Stomach (tissue), 9 donors: ENCODE data around the gene FAM193B. TPM values are rescaled to one million over a fixed set of nuclear protein-coding genes. Genes with fewer than 3 reads are reported as not detected.
A peak's percentile ranks its signal among the peaks of the same experiment; 100 is the strongest.

ENCODE experiments used
- DNase-seq, 2 donors: peaks; one replicate each; pipeline versions ENCODE4 v3.0.0 to v3.0.0-alpha.2; 2013 to 2019
- H3K27ac ChIP-seq, 5 donors: fragments of 200-600 bp in 4 of 5; sonication (generic) in 4 of 5; one replicate each; pipeline ENCODE4 v1.5.1; 2013 to 2019; ENCODE audit warnings: mild to moderate bottlenecking in 1 of 5, moderate library complexity in 1 of 5
- H3K27me3 ChIP-seq, 3 donors: fragments of 200-600 bp; sonication (generic); one replicate each; pipeline ENCODE4 v1.5.1; 2017 to 2019; ENCODE audit warnings: mixed run types in 1 of 3
- H3K36me3 ChIP-seq, 4 donors: fragments of 200-600 bp; sonication (generic); 1 replicate in 3 of 4; 2 replicates in 1 of 4; pipeline ENCODE4 v1.5.1; 2016 to 2019
- H3K4me1 ChIP-seq, 4 donors: fragments of 200-600 bp; sonication (generic); one replicate each; pipeline ENCODE4 v1.5.1; 2016 to 2019
- H3K4me3 ChIP-seq, 4 donors: fragments of 200-600 bp; sonication (generic) in 3 of 4; one replicate each; pipeline ENCODE4 v1.5.1; 2016 to 2019; ENCODE audit warnings: mild to moderate bottlenecking in 1 of 4
- H3K9me3 ChIP-seq, 4 donors: fragments of 200-600 bp; sonication (generic); one replicate each; pipeline ENCODE4 v1.5.1; 2016 to 2019
- EP300 ChIP-seq: sonication (generic); formaldehyde crosslinking; IDR thresholded peaks from one replicate; pipeline ENCODE4 v1.6.1; 2017; ENCODE audit warnings: antibody characterized with exemption
- POLR2A ChIP-seq, 4 donors: fragments of 450-650 bp; IDR thresholded peaks; one replicate each; pipeline ENCODE4 v1.6.1; 2016; ENCODE audit warnings: antibody characterized with exemption in 4 of 4, control low read depth in 2 of 4, mild to moderate bottlenecking in 1 of 4, moderate library complexity in 1 of 4
- POLR2AphosphoS5 ChIP-seq, 3 donors: sonication (generic); formaldehyde crosslinking; IDR thresholded peaks; one replicate each; pipeline ENCODE4 v1.6.1; 2016; ENCODE audit warnings: antibody characterized with exemption in 3 of 3
- WGBS, 5 donors: extraction: QIAGEN DNeasy Blood & Tissue Kit in 3 of 5; methylation state at CpG; one replicate each; pipeline versions ENCODE4 v1.1.5 to v1.1.7; 2013 to 2018; 5-methylcytosine and 5-hydroxymethylcytosine counted together
- intact Hi-C: fragments of 100-400 bp; cut with DNase I; formaldehyde crosslinking; loops from one replicate; pipeline ENCODE4 v1.15.1; 2023; ENCODE audit warnings: low total_unique reads
- polyA plus RNA-seq, 3 donors: library from polyadenylated mRNA; stranded (reverse); fragments of 200-250 nt; gene quantifications; one replicate each; pipeline ENCODE4 v1.2.3, GENCODE V29; 2013
- total RNA-seq, 5 donors: library from RNA; depleted of rRNA; stranded (reverse); fragments of >200 nt; gene quantifications; one replicate each; pipeline versions ENCODE4 v1.1.0 to v1.2.3, GENCODE V29; 2014 to 2016
- TF ChIP-seq, protein P1 (sequence below), 7 experiments: fragments of 450-650 bp in 4 of 7; fragments of 200-600 bp in 3 of 7; sonication (generic) in 3 of 7; IDR thresholded peaks; one replicate each; pipeline ENCODE4 v1.5.1; 2016 to 2019; ENCODE audit warnings: antibody characterized with exemption in 7 of 7, control low read depth in 2 of 7, mild to moderate bottlenecking in 1 of 7
- donor health status: healthy with polysubstance abuse.
- donor health status: Bipolar disorder and iron deficiency.
- donor health status: healthy.

Gene FAM193B
- total and polyA plus RNA-seq, 8 donors, result 40.4 to 316 (median 138) TPM

DNA sequence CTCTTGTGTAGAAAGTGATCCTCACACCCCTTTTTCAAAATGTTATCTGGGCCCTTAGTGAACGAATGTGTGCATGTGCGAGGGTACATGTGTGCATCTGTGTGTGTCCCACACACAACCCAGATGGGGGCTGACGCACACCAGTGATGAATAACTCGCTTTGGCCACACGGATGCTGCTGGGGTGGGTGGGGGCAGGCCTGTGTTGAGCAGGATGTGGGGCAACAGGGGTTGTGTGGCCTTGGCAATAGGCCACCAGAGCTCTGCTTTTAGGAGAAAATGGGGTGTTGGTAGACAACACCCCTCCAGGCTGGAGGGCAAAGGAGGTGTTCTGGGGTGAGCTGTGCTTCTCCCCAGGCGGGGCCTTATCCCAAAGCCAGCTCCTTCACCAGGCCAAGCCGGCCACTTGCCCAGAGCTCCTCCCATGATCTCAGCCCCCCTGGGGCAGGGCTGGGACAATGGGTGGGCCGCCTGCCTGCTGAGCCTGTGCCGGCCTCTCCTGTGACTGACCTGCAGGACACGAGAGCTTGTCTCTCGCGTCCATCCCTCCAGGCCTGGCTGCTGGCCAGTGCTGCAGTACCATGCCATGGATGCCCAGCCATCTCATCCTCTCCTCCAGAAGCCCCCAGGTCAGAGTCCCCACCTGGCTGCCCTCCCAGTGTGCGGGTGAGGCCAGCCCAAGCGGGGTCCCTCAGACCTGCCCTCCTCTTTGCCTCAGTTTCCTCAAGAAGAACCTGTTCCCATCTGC lies 82.6 kb downstream of the FAM193B start:
- TF ChIP-seq POLR2A (IDR thresholded peaks at IDR 0.05) (no peak), EP300 (no peak), POLR2AphosphoS5 (IDR thresholded peaks at IDR 0.05) (no peak)
- TF ChIP-seq, protein P1, sequence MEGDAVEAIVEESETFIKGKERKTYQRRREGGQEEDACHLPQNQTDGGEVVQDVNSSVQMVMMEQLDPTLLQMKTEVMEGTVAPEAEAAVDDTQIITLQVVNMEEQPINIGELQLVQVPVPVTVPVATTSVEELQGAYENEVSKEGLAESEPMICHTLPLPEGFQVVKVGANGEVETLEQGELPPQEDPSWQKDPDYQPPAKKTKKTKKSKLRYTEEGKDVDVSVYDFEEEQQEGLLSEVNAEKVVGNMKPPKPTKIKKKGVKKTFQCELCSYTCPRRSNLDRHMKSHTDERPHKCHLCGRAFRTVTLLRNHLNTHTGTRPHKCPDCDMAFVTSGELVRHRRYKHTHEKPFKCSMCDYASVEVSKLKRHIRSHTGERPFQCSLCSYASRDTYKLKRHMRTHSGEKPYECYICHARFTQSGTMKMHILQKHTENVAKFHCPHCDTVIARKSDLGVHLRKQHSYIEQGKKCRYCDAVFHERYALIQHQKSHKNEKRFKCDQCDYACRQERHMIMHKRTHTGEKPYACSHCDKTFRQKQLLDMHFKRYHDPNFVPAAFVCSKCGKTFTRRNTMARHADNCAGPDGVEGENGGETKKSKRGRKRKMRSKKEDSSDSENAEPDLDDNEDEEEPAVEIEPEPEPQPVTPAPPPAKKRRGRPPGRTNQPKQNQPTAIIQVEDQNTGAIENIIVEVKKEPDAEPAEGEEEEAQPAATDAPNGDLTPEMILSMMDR (IDR thresholded peaks at IDR 0.05), result no peak
- peaks cover 20 to 75% (median 57%) of the 10 kb centered on the region in 4 donors for H3K4me1 ChIP-seq
- no peaks in the 10 kb centered on the region for H3K9me3 ChIP-seq
- peak overlapping the region; percentile 14 to 90 (median 82) for H3K27ac ChIP-seq
- 63 to 79% (median 68%) methylated on average over 8 to 14 of the region's 14 CpGs for WGBS, 5 donors
- H3K36me3 ChIP-seq, result peaks cover 11 to 21% (median 17%) of the 10 kb centered on the region in 4 donors
- peak in 1 of 2 donors; percentile 50 for DNase-seq
- intact Hi-C loops, result no loop called here
- peaks cover 0 to 22% (median 3%) of the 10 kb centered on the region in 3 donors for H3K27me3 ChIP-seq
- H3K4me3 ChIP-seq, result peak overlapping the region; percentile 76 to 87 (median 82)

DNA sequence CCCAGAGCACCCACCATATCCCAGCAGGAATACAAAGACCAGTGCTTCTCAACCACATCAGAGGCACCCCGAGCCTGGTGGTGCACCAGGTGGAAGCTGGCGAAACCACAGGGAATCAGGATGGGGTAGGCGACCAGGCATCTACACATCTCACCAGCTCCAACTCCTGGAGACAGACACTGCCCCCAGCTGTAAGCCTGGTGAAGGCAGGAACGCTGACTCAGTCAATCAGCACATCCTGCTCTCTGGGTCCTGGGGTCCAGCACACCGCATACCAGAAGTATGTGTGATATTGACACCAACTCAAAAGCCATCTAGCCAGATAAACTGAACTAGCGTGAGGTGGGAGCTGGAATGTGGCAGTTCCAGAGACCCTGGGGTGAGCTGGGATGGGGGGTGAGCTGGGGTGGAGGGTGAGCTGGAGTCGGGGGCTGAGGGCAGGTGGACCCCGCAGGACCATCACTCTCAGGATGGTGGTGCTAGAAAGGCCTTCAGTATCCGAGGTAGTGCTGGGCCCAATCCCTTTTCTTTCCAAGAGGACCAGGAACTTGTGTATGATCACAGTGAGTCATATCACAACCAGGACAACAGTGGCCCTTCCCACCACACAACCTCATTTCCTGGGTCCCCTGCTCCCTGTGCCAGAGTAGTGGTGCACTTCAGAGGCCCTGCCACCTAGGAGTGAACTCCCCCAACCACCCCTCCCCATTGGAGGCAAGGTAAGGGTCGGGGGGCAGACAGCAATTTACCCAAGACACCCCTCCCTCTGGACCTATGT lies 83.4 kb downstream of the FAM193B start:
- TF ChIP-seq, protein P1 (IDR thresholded peaks at IDR 0.05), result no peak
- TF ChIP-seq POLR2A (IDR thresholded peaks at IDR 0.05) (no peak), EP300 (no peak), POLR2AphosphoS5 (IDR thresholded peaks at IDR 0.05) (no peak)
- Histone ChIP-seq H3K27ac (peak overlapping the region in 3 of 5 donors; percentile 79 to 90 (median 88)), H3K9me3 (no peaks in the 10 kb centered on the region), H3K36me3 (peaks cover 19 to 29% (median 25%) of the 10 kb centered on the region in 4 donors), H3K4me1 (peaks cover 20 to 69% (median 53%) of the 10 kb centered on the region in 4 donors), H3K27me3 (peaks cover 0 to 22% (median 3%) of the 10 kb centered on the region in 3 donors), H3K4me3 (no peak overlapping the region)
- 78 to 88% (median 82%) methylated on average over 8 to 10 of the region's 10 CpGs for WGBS, 5 donors
- DNase-seq, result peak in 1 of 2 donors; percentile 57
- intact Hi-C loops, result no loop called here

Other genes starting within 250 kb of the FAM193B start
- 10 to 100 TPM in 4 of 5 donors, 1 to 10 TPM in 1; 6.8 to 86.9 (median 25.0) TPM for gene MXD3, start 242.7 kb downstream of the FAM193B start, total RNA-seq
- gene MXD3, start 242.7 kb downstream of the FAM193B start, polyA plus RNA-seq, result 10 to 100 TPM in 2 of 3 donors, 1 to 10 TPM in 1; 7.6 to 17.8 (median 15.0) TPM
- gene LMAN2, start 202.9 kb downstream of the FAM193B start, total RNA-seq, result 100 to 1,000 TPM in 3 of 5 donors, 10 to 100 TPM in 2; 73.5 to 621 (median 187) TPM
- gene LMAN2, start 202.9 kb downstream of the FAM193B start, polyA plus RNA-seq, result 100 to 1,000 TPM in 1 of 3 donors, 10 to 100 TPM in 2; 92.9 to 135 (median 98.0) TPM
- 100 to 1,000 TPM in 1 of 5 donors, 10 to 100 TPM in 1, 1 to 10 TPM in 2, not detected in 1; 4.2 to 100 (median 12.5) TPM for gene RGS14, start 196.6 kb downstream of the FAM193B start, total RNA-seq
- 10 to 100 TPM; 19.0 to 34.3 (median 26.9) TPM for gene RGS14, start 196.6 kb downstream of the FAM193B start, polyA plus RNA-seq
- gene SLC34A1, start 170.1 kb downstream of the FAM193B start, total RNA-seq, result not detected
- under 1 TPM in 1 of 3 donors, not detected in 2; 0.10 TPM for gene SLC34A1, start 170.1 kb downstream of the FAM193B start, polyA plus RNA-seq
- not detected for gene PFN3, start 153.9 kb downstream of the FAM193B start, total RNA-seq
- not detected for gene PFN3, start 153.9 kb downstream of the FAM193B start, polyA plus RNA-seq
- 10 to 100 TPM in 2 of 5 donors, not detected in 3; 52.4 to 68.3 TPM for gene F12, start 145.0 kb downstream of the FAM193B start, total RNA-seq
- 10 to 100 TPM in 1 of 3 donors, under 1 TPM in 1, not detected in 1; 0.50 to 13.6 TPM for gene F12, start 145.0 kb downstream of the FAM193B start, polyA plus RNA-seq
- gene GRK6, start 127.9 kb downstream of the FAM193B start, total RNA-seq, result 10 to 100 TPM in 4 of 5 donors, 1 to 10 TPM in 1; 1.8 to 91.2 (median 19.1) TPM
- 10 to 100 TPM; 14.6 to 20.2 (median 16.2) TPM for gene GRK6, start 127.9 kb downstream of the FAM193B start, polyA plus RNA-seq
- gene PRR7, start 107.7 kb downstream of the FAM193B start, total RNA-seq, result under 1 TPM in 1 of 5 donors, not detected in 4; 0.73 TPM
- 1 to 10 TPM in 2 of 3 donors, under 1 TPM in 1; 0.61 to 3.7 (median 1.5) TPM for gene PRR7, start 107.7 kb downstream of the FAM193B start, polyA plus RNA-seq
- 10 to 100 TPM; 15.2 to 78.1 (median 53.3) TPM for gene DBN1, start 80.9 kb downstream of the FAM193B start, total RNA-seq
- gene DBN1, start 80.9 kb downstream of the FAM193B start, polyA plus RNA-seq, result 10 to 100 TPM; 14.7 to 31.3 (median 22.7) TPM
- 100 to 1,000 TPM in 2 of 5 donors, 10 to 100 TPM in 3; 14.6 to 126 (median 97.0) TPM for gene PDLIM7, start 57.0 kb downstream of the FAM193B start, total RNA-seq
- gene PDLIM7, start 57.0 kb downstream of the FAM193B start, polyA plus RNA-seq, result 100 to 1,000 TPM in 1 of 3 donors, 10 to 100 TPM in 2; 43.5 to 142 (median 76.6) TPM
- gene DOK3, start 44.7 kb downstream of the FAM193B start, total RNA-seq, result 10 to 100 TPM in 1 of 5 donors, 1 to 10 TPM in 2, under 1 TPM in 1, not detected in 1; 0.43 to 31.2 (median 3.9) TPM
- 1 to 10 TPM; 2.4 to 6.0 (median 4.9) TPM for gene DOK3, start 44.7 kb downstream of the FAM193B start, polyA plus RNA-seq
- 100 to 1,000 TPM in 3 of 5 donors, 10 to 100 TPM in 2; 54.9 to 263 (median 128) TPM for gene DDX41, start 37.6 kb downstream of the FAM193B start, total RNA-seq
- 10 to 100 TPM; 65.3 to 72.9 (median 71.0) TPM for gene DDX41, start 37.6 kb downstream of the FAM193B start, polyA plus RNA-seq
- gene TMED9, start 37.6 kb upstream of the FAM193B start, total RNA-seq, result 100 to 1,000 TPM in 1 of 5 donors, 10 to 100 TPM in 3, 1 to 10 TPM in 1; 9.3 to 107 (median 85.3) TPM
- gene TMED9, start 37.6 kb upstream of the FAM193B start, polyA plus RNA-seq, result 100 to 1,000 TPM in 1 of 3 donors, 10 to 100 TPM in 2; 39.9 to 115 (median 99.8) TPM
- 10 to 100 TPM in 3 of 5 donors, 1 to 10 TPM in 2; 3.5 to 29.0 (median 11.6) TPM for gene B4GALT7, start 45.6 kb upstream of the FAM193B start, total RNA-seq
- 10 to 100 TPM; 14.2 to 23.3 (median 22.6) TPM for gene B4GALT7, start 45.6 kb upstream of the FAM193B start, polyA plus RNA-seq
- 1 to 10 TPM in 2 of 5 donors, not detected in 3; 1.8 to 2.2 TPM for gene FAM153A, start 228.3 kb upstream of the FAM193B start, total RNA-seq
- gene FAM153A, start 228.3 kb upstream of the FAM193B start, polyA plus RNA-seq, result 10 to 100 TPM in 1 of 3 donors, under 1 TPM in 2; 0.12 to 11.2 (median 0.15) TPM